Panc1 (cell line): ENCODE measurements around the gene ENTREP3.

ENCODE experiments used
- CTCF ChIP-seq: fragments of 450-650 bp; IDR thresholded peaks from 2 replicates; pipeline ENCODE4 v1.5.1; 2017; ENCODE audit warnings: mild to moderate bottlenecking
- POLR2AphosphoS5 ChIP-seq: IDR thresholded peaks from 2 replicates; pipeline ENCODE4 v1.6.1; 2012; ENCODE audit warnings: mild to moderate bottlenecking, low read depth, low read length, moderate library complexity
- REST ChIP-seq, 2 experiments: IDR thresholded peaks; 2 replicates each; pipeline ENCODE4 v1.6.1; 2011 to 2012; ENCODE audit warnings: low read depth in 2 of 2, control low read depth in 1 of 2, low read length in 1 of 2, mild to moderate bottlenecking in 1 of 2, moderate library complexity in 1 of 2; ENCODE audit not compliant: insufficient read depth in 1 of 2
- SIN3A ChIP-seq: IDR thresholded peaks from 2 replicates; pipeline ENCODE4 v1.6.1; 2012; ENCODE audit warnings: low read depth, mild to moderate bottlenecking, low read length, moderate library complexity, borderline replicate concordance; ENCODE audit not compliant: insufficient read depth
- TCF7L2 ChIP-seq: IDR thresholded peaks from 2 replicates; pipeline ENCODE4 v1.6.1; 2011; ENCODE audit warnings: mild to moderate bottlenecking, low read depth, low read length, inconsistent platforms

- TF ChIP-seq CTCF, result no peak; the same call in 1 of the 2 replicates
- TF ChIP-seq TCF7L2, result peak; percentile 69
- TF ChIP-seq SIN3A, result no peak
- no peak for TF ChIP-seq POLR2AphosphoS5
- no peak for TF ChIP-seq REST (IDR thresholded peaks at IDR 0.05; ENCODE audit: insufficient read depth in 1 of 2, low read depth in 2 of 2, low read length in 1 of 2)
Measured at GRCh38 chr1:155226910-155227260, 28.4 kb downstream of the ENTREP3 start.
